ENCODE data around the gene PLCH1.

GRCh38 chr3:155661042-155661441, 83.8 kb downstream of the PLCH1 start:
- TF ChIP-seq CTCF (IDR thresholded peaks at IDR 0.05; ENCODE audit: low read depth, low read length, missing input control) (no peak), SP1 (IDR thresholded peaks at IDR 0.05) (no peak), MAX (IDR thresholded peaks at IDR 0.05) (no peak), JUND (IDR thresholded peaks at IDR 0.05) (no peak), YY1 (IDR thresholded peaks at IDR 0.05) (no peak)
